Mucosa of descending colon (tissue), 3 donors: ENCODE measurements around the gene DLG2. TPM values are rescaled to one million over a fixed set of nuclear protein-coding genes. Genes with fewer than 3 reads are reported as not detected.
A peak's percentile ranks its signal among the peaks of the same experiment; 100 is the strongest.

ENCODE experiments used
- ATAC-seq: fragments of 200-7000 bp; cut with Tn5 transposase; one replicate; pipeline ENCODE4 v1.9.1; 2020; ENCODE audit warnings: mild to moderate bottlenecking, moderate library complexity
- DNase-seq, 3 donors: peaks; one replicate each; pipeline ENCODE4 v3.0.0-alpha.2; 2020
- H3K36me3 ChIP-seq: fragments of 200-600 bp; one replicate; pipeline ENCODE4 v1.8.0; 2021; ENCODE audit warnings: low read depth, mild to moderate bottlenecking
- H3K4me1 ChIP-seq: fragments of 200-600 bp; one replicate; pipeline ENCODE4 v1.8.0; 2021; ENCODE audit warnings: low read depth, mild to moderate bottlenecking
- H3K4me3 ChIP-seq: fragments of 200-600 bp; one replicate; pipeline ENCODE4 v1.8.0; 2021; ENCODE audit warnings: mild to moderate bottlenecking
- H3K9me3 ChIP-seq: fragments of 200-600 bp; one replicate; pipeline ENCODE4 v1.8.0; 2021; ENCODE audit warnings: mild to moderate bottlenecking
- intact Hi-C, 2 donors: fragments of 100-400 bp; cut with DNase I in 1 of 2; cut with micrococcal nuclease in 1 of 2; formaldehyde crosslinking; loops; one replicate each; pipeline versions ENCODE4 v1.11.0 to v1.11.1; 2022; cut with DNase I, micrococcal nuclease
- total RNA-seq, 3 donors: library from RNA; stranded (reverse); fragmentation: NEBNext Ultra II Directional in 2 of 3; extraction: Animal tissue kit (Norgen Biotek cat#: 25700) in 2 of 3; gene quantifications; one replicate each; pipeline versions ENCODE4 v1.2.1 to v1.2.4, GENCODE V29; 2021 to 2023
- TF ChIP-seq, protein P1 (sequence below): fragments of 200-600 bp; IDR thresholded peaks from one replicate; pipeline ENCODE4 v1.8.0; 2022; ENCODE audit warnings: antibody characterized with exemption, mild to moderate bottlenecking
- donor health status: DM: no; HTN: no; CAD: no; lungs with moderate emphysema.
- donor health status: DM: no; HTN: no; CAD: no.
- donor health status: DM: no; HTN: yes; CAD: no.

The DLG2 gene
- total RNA-seq, 3 donors from 2014 or later: 2.1 to 11.1 (median 2.4) TPM

DNA sequence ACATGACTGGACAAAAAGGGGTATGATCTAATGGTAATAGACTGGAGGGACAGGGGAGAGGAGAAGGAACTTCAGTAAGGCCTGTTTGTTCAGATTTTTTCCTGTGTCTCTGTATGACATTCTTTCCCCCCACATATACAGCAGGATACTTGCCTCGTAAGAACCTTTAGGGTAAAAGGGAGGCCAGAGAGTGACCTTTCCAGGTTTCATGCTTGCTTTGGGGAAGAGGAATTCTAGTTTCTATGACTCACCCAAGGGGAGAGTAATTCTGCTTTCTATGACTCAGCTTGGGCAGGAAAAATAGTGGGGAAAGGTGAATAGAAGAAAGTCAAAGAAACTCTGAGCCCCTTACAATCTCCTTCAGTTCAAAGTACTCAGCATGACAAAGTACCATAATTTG lies 457.0 kb downstream of the DLG2 start:
- no peak for DNase-seq

DNA sequence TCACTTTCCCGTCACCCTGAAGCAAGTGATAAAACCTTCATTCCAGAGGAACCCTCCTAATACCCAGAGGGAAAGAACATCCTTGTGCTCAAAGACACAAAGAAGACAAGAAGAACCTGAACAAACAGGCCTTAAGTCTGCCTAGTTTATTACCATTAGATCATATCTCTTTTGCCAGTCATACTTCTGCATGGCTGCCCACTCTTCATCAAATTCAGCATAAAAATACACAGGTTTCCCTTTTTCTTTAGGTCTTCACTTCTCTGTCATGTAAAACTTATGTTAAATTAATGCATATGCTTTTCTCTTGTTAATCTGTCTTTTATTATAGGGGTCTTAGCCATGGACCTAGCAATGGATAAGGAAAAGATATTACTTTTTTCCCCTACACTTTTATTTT lies 459.7 kb downstream of the DLG2 start:
- H3K9me3 ChIP-seq: no peaks in the 10 kb centered on the region
- ATAC-seq (no peak), DNase-seq (no peak)
- no peaks in the 10 kb centered on the region for H3K4me1 ChIP-seq
- no peak overlapping the region for H3K4me3 ChIP-seq
- H3K36me3 ChIP-seq: no peaks in the 10 kb centered on the region
- intact Hi-C loops: no loop called here
- TF ChIP-seq, protein P1, sequence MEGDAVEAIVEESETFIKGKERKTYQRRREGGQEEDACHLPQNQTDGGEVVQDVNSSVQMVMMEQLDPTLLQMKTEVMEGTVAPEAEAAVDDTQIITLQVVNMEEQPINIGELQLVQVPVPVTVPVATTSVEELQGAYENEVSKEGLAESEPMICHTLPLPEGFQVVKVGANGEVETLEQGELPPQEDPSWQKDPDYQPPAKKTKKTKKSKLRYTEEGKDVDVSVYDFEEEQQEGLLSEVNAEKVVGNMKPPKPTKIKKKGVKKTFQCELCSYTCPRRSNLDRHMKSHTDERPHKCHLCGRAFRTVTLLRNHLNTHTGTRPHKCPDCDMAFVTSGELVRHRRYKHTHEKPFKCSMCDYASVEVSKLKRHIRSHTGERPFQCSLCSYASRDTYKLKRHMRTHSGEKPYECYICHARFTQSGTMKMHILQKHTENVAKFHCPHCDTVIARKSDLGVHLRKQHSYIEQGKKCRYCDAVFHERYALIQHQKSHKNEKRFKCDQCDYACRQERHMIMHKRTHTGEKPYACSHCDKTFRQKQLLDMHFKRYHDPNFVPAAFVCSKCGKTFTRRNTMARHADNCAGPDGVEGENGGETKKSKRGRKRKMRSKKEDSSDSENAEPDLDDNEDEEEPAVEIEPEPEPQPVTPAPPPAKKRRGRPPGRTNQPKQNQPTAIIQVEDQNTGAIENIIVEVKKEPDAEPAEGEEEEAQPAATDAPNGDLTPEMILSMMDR: no peak

More for the DNA sequence above, 457.0 kb downstream of the DLG2 start:
- no peaks in the 10 kb centered on the region for H3K9me3 ChIP-seq
- no peak overlapping the region for H3K4me3 ChIP-seq
- TF ChIP-seq, protein P1: no peak
- peak; percentile 22 for ATAC-seq
- H3K4me1 ChIP-seq: no peaks in the 10 kb centered on the region
- H3K36me3 ChIP-seq: no peaks in the 10 kb centered on the region
- intact Hi-C loops: no loop called here

DNA sequence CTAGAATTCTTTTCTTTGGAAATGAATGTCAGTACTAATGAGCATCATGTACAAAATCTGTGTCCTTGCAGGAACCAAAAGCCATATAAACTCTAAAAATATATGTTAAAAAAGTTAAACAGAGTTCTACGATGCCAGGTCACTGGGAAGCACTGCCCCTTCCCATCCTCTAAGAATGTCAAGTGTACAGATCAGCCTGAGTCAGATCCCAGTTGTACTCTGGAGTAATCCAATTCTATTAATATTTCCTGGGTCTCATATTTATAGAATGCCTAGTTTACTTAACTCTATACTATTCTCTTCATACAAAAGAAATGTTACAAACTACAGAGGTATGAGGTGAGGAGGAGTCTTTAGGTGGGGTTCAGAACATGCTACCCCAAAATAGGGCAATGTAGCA lies 460.1 kb downstream of the DLG2 start:
- Histone ChIP-seq H3K36me3 (no peaks in the 10 kb centered on the region), H3K4me1 (no peaks in the 10 kb centered on the region), H3K4me3 (no peak overlapping the region), H3K9me3 (no peaks in the 10 kb centered on the region)
- TF ChIP-seq, protein P1: no peak
- DNase-seq (no peak), ATAC-seq (no peak)
- intact Hi-C loops: no loop called here

DNA sequence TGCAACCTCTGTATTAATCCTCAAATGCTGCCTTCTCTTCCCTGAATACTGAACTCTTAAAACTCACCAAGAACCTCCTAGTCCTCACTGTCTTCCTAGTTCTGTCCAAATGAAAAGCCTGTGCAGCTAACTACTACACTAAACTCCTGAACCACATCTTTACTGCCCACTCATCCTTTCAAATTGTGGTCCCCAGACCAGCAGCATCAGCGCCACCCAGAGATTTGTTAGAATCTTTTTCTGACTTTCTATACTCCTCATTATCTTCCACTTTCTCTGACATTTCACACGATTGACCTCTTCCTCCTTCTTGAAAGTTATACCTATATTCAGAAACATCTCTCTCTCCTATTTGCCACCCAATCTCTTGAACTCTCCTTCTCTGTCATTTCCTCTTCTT lies 461.3 kb downstream of the DLG2 start:
- ATAC-seq (no peak), DNase-seq (no peak)
- H3K4me3 ChIP-seq: no peak overlapping the region
- intact Hi-C loops: no loop called here
- TF ChIP-seq, protein P1: no peak
- H3K9me3 ChIP-seq: no peaks in the 10 kb centered on the region
- no peaks in the 10 kb centered on the region for H3K36me3 ChIP-seq
- no peaks in the 10 kb centered on the region for H3K4me1 ChIP-seq

DNA sequence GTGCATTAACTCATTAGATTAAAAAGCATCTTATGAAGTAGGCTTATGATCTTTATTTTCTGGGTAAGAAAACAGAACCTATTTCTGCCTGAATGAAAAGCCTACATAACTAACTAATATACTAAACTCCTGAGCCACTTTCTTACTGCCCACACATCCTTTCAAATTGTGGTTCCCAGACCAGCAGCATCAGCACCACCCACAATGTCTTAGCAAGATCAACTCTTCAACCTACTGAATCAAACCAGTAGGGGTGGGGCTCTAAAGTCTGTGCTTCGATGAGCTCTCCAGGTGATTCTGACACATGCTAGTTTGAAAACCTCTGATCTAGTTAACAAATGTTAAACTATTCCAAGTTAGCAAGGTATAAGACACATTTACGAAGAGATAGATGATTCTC lies 462.4 kb downstream of the DLG2 start:
- no peak for ATAC-seq
- H3K36me3 ChIP-seq: no peaks in the 10 kb centered on the region
- H3K4me1 ChIP-seq: no peaks in the 10 kb centered on the region
- intact Hi-C loops: no loop called here
- no peaks in the 10 kb centered on the region for H3K9me3 ChIP-seq
- TF ChIP-seq, protein P1: no peak
- no peak overlapping the region for H3K4me3 ChIP-seq
- DNase-seq: no peak

DNA sequence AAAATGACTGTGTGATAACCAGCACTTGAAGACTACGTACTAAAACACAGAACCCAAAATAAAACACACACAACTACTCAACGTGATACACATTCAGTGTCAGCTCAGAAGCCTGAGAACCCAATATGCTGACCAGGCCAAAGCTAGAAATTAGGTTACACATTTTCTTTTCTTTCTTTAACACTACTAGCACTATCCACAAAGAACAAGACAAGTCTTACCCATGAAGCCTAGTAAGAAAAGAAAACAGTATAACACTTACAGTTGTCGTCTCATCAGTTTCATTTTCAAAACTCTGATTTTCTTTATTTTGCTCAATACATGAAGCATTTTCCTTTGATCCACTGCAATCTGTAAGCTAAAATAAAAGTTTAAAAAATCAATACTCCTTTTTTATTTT lies 472.9 kb downstream of the DLG2 start:
- H3K36me3 ChIP-seq: no peaks in the 10 kb centered on the region
- ATAC-seq: no peak
- intact Hi-C loops: no loop called here
- TF ChIP-seq, protein P1: no peak
- H3K9me3 ChIP-seq: no peaks in the 10 kb centered on the region
- no peak overlapping the region for H3K4me3 ChIP-seq
- DNase-seq: no peak
- no peaks in the 10 kb centered on the region for H3K4me1 ChIP-seq
